ENCODE results near the gene IRS1.

DNA sequence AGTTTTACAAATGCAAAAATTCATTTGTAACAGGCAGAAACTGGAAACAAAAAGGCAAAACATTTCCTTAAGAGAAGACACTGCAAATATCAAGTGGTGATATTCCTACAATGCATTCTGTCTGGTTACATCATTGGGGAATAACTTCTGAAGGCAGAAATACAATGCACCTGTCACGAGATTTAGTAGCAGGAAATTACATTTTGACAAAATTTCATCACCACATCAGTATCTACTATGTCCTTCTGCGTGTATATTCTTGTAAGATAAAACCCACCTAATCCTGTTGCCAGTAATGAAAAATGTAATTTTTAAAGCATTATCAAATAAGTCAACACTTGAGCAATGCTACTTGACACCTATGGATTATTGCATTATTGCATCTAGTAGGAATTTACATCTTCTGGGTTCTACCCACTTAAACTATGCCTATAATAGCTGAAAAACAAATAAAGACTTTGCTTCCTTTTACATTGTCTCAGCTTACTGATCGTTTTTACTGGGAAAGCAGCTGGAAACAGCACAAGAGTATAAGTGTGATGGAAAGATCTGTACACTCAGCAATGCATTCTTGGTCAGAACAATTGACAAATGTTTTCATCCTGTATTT is 59.5 kb downstream of the IRS1 start:
- TF ChIP-seq, protein P1, sequence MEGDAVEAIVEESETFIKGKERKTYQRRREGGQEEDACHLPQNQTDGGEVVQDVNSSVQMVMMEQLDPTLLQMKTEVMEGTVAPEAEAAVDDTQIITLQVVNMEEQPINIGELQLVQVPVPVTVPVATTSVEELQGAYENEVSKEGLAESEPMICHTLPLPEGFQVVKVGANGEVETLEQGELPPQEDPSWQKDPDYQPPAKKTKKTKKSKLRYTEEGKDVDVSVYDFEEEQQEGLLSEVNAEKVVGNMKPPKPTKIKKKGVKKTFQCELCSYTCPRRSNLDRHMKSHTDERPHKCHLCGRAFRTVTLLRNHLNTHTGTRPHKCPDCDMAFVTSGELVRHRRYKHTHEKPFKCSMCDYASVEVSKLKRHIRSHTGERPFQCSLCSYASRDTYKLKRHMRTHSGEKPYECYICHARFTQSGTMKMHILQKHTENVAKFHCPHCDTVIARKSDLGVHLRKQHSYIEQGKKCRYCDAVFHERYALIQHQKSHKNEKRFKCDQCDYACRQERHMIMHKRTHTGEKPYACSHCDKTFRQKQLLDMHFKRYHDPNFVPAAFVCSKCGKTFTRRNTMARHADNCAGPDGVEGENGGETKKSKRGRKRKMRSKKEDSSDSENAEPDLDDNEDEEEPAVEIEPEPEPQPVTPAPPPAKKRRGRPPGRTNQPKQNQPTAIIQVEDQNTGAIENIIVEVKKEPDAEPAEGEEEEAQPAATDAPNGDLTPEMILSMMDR (IDR thresholded peaks at IDR 0.05), result no peak
- no peak for TF ChIP-seq POLR2AphosphoS5 (IDR thresholded peaks at IDR 0.05)
- no peak for TF ChIP-seq POLR2A (IDR thresholded peaks at IDR 0.05)
